HL-60 (cell line): ENCODE results near the gene TUBD1.
"Not testable (repeated sequence)": the region's sequence is repeated elsewhere in the genome, so short reads cannot be mapped to it uniquely, and the experiment has no call there.

Source experiments
- DNase-seq, 2 experiments: peaks; one replicate each; pipeline ENCODE4 v3.0.0-alpha.2; 2010 to 2020; ENCODE audit warnings: low read depth in 1 of 2, low spot score in 1 of 2
- H3K27ac ChIP-seq: fragments of 250-450 bp; sonication (Bioruptor Pico); replicated peaks from 2 replicates; pipeline ENCODE4 v1.5.1; 2020; ENCODE audit warnings: mild to moderate bottlenecking, moderate library complexity
- H3K27me3 ChIP-seq: fragments of 250-450 bp; sonication (Bioruptor Pico); 2 replicates; pipeline ENCODE4 v1.5.1; 2021; ENCODE audit warnings: mild to moderate bottlenecking, moderate library complexity; ENCODE audit not compliant: insufficient read depth, poor library complexity, severe bottlenecking
- H3K4me3 ChIP-seq: replicated peaks from 2 replicates; pipeline ENCODE4 v1.5.1; 2011; ENCODE audit warnings: mild to moderate bottlenecking, control low read depth, low read length; ENCODE audit not compliant: insufficient read depth
- GABPA ChIP-seq: IDR thresholded peaks from 2 replicates; pipeline ENCODE4 v1.6.1; 2012; ENCODE audit warnings: low read depth
- POLR2AphosphoS5 ChIP-seq: IDR thresholded peaks from 2 replicates; pipeline ENCODE4 v1.6.1; 2012; ENCODE audit warnings: low read depth
- REST ChIP-seq: IDR thresholded peaks from 2 replicates; pipeline ENCODE4 v1.6.1; 2012; ENCODE audit warnings: low read depth; ENCODE audit not compliant: insufficient replicate concordance
- SPI1 ChIP-seq: IDR thresholded peaks from 2 replicates; pipeline ENCODE4 v1.6.1; 2012; ENCODE audit warnings: low read depth, mild to moderate bottlenecking, borderline replicate concordance
- TF ChIP-seq, protein P1 (sequence below): IDR thresholded peaks from one replicate; pipeline ENCODE4 v1.5.1; 2011; ENCODE audit warnings: low read length, control low read depth, inconsistent platforms; ENCODE audit not compliant: insufficient read depth

The TUBD1 gene

DNA sequence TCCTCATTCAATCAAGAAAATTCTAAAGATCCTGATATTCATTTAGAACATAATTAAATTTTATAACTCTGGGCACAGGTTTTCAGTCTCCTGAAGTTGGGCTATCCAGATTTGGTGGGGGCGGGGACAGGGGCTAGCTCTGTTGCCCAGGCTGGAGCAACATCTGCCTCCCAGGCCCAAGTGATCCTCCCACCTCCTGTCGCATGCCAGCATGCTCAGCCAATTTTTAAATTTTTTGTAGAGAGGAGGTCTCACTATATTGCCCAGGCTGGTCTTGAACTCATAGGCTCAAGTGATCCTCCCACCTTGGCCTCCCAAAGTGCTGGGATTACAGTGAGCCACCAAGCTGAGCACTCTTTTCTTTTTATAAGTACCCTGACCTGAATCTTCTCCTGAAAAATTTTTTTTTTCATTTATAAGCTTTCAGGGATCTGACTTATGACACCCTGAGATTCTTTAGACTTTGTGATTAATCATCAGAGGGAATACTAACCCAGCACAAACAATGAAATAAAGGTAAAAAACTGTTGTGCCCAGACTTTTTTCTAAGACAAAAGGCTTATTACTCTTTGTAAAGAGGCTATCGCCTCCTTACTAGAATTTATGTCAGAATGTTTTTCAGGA lies 62.6 kb downstream of the TUBD1 start:
- H3K27me3 ChIP-seq: no peaks in the 10 kb centered on the region
- peak overlapping the region; percentile 53; the same call in 1 of the 2 replicates for H3K27ac ChIP-seq
- no peak for TF ChIP-seq REST
- no peak for TF ChIP-seq POLR2AphosphoS5
- TF ChIP-seq GABPA: no peak
- TF ChIP-seq SPI1: no peak
- TF ChIP-seq, protein P1, sequence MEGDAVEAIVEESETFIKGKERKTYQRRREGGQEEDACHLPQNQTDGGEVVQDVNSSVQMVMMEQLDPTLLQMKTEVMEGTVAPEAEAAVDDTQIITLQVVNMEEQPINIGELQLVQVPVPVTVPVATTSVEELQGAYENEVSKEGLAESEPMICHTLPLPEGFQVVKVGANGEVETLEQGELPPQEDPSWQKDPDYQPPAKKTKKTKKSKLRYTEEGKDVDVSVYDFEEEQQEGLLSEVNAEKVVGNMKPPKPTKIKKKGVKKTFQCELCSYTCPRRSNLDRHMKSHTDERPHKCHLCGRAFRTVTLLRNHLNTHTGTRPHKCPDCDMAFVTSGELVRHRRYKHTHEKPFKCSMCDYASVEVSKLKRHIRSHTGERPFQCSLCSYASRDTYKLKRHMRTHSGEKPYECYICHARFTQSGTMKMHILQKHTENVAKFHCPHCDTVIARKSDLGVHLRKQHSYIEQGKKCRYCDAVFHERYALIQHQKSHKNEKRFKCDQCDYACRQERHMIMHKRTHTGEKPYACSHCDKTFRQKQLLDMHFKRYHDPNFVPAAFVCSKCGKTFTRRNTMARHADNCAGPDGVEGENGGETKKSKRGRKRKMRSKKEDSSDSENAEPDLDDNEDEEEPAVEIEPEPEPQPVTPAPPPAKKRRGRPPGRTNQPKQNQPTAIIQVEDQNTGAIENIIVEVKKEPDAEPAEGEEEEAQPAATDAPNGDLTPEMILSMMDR: no peak
- no peak for DNase-seq
- H3K4me3 ChIP-seq: no peak overlapping the region

- Histone ChIP-seq H3K4me3 (no peak overlapping the region), H3K27me3 (no peaks in the 10 kb centered on the region), H3K27ac (peak overlapping the region; percentile 53)
- TF ChIP-seq GABPA: no peak
- peak; percentile 46 to 51 for DNase-seq
These were observed 63.3 kb downstream of the TUBD1 start for GRCh38 chr17:59829217-59830006.

GRCh38 chr17:59828819-59829216 lies 63.9 kb downstream of the TUBD1 start:
- not testable (repeated sequence) for H3K4me3 ChIP-seq, DNase-seq, H3K27me3 ChIP-seq
- peak overlapping the region; percentile 53 for H3K27ac ChIP-seq

DNA sequence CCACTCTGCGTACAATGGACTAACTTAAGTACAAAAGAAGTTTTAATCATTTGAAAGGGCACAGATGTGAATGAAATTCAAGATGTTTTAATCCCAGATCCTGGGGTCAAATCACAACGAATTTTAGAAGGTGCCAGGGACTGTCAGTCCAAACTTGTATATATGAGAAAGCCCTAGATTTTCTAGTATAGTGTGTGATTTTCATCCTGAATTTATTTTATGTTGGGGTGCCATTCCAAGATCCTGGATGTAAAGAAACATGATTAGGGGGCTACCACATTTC lies 64.3 kb downstream of the TUBD1 start:
- DNase-seq: no peak
- Histone ChIP-seq H3K27ac (no peak overlapping the region; the same call in none of the 2 replicates), H3K27me3 (no peaks in the 10 kb centered on the region), H3K4me3 (no peak overlapping the region)
- TF ChIP-seq, protein P1: no peak
- TF ChIP-seq GABPA (no peak), REST (no peak), SPI1 (no peak), POLR2AphosphoS5 (no peak)
